ENCODE results near the gene EEF2K. TPM values are rescaled to one million over a fixed set of nuclear protein-coding genes. Genes with fewer than 3 reads are reported as not detected.

The EEF2K gene
- total and polyA plus RNA-seq, 2 of the 13 experiments (the other 11 are each of a cell fraction or from before 2014, with no cell fraction given) = 22.0 to 23.8 TPM

DNA sequence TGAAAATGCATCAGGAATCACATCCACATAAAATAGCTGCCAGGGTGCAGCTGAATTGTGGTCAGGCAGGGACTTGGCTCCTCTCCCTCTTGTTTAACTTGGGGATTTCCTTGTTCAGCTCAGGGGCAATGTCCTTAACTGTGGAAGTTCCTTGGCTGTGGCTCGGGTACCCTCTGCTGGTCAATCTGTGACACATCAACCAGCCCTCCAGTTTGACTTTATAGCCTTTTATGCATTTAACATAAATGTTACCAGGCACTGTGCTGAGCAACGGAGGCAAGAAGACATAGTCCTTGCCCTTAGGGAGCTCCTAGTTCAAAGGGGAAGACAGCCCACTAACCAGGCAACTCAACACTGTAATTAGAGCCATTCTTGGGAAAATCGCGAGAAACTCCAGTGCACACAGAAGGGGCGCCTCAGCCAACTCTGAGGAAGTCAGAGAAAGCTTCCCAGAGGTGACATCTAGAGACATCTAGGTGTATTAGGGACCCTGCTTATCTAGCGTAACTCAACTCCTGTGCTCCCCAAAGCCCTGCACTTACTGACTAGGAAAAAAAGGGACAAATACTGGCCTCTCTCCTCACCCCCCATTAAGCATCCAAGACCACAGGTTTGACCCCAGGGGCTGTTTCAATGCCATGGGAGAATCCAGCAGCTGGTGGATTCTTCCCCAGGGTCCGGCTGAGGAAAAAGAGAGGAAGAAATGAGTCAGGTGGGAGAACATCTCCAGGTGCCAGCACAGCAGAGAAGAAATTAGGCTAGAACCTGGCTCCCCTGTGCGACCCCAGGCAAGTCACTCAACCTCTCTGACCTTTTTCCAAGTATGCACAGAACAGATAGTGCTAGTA lies 17.3 kb upstream of the EEF2K start (continued):
- TF ChIP-seq, protein P1, sequence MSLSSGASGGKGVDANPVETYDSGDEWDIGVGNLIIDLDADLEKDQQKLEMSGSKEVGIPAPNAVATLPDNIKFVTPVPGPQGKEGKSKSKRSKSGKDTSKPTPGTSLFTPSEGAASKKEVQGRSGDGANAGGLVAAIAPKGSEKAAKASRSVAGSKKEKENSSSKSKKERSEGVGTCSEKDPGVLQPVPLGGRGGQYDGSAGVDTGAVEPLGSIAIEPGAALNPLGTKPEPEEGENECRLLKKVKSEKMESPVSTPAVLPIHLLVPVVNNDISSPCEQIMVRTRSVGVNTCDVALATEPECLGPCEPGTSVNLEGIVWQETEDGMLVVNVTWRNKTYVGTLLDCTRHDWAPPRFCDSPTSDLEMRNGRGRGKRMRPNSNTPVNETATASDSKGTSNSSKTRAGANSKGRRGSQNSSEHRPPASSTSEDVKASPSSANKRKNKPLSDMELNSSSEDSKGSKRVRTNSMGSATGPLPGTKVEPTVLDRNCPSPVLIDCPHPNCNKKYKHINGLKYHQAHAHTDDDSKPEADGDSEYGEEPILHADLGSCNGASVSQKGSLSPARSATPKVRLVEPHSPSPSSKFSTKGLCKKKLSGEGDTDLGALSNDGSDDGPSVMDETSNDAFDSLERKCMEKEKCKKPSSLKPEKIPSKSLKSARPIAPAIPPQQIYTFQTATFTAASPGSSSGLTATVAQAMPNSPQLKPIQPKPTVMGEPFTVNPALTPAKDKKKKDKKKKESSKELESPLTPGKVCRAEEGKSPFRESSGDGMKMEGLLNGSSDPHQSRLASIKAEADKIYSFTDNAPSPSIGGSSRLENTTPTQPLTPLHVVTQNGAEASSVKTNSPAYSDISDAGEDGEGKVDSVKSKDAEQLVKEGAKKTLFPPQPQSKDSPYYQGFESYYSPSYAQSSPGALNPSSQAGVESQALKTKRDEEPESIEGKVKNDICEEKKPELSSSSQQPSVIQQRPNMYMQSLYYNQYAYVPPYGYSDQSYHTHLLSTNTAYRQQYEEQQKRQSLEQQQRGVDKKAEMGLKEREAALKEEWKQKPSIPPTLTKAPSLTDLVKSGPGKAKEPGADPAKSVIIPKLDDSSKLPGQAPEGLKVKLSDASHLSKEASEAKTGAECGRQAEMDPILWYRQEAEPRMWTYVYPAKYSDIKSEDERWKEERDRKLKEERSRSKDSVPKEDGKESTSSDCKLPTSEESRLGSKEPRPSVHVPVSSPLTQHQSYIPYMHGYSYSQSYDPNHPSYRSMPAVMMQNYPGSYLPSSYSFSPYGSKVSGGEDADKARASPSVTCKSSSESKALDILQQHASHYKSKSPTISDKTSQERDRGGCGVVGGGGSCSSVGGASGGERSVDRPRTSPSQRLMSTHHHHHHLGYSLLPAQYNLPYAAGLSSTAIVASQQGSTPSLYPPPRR (CRISPR knock-in tag; IDR thresholded peaks at IDR 0.05; ENCODE audit: borderline replicate concordance) = no peak
- TF ChIP-seq, protein P2, sequence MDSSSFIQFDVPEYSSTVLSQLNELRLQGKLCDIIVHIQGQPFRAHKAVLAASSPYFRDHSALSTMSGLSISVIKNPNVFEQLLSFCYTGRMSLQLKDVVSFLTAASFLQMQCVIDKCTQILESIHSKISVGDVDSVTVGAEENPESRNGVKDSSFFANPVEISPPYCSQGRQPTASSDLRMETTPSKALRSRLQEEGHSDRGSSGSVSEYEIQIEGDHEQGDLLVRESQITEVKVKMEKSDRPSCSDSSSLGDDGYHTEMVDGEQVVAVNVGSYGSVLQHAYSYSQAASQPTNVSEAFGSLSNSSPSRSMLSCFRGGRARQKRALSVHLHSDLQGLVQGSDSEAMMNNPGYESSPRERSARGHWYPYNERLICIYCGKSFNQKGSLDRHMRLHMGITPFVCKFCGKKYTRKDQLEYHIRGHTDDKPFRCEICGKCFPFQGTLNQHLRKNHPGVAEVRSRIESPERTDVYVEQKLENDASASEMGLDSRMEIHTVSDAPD (CRISPR knock-in tag; IDR thresholded peaks at IDR 0.05) = no peak
- TF ChIP-seq PRMT3 (CRISPR knock-in tag; IDR thresholded peaks at IDR 0.05; ENCODE audit: borderline replicate concordance, low read depth) (no peak), NKX3-1 (CRISPR knock-in tag; IDR thresholded peaks at IDR 0.05) (no peak), ZNF335 (CRISPR knock-in tag; IDR thresholded peaks at IDR 0.05) (peak; percentile 33; the same call in 1 of the 2 replicates), POLR2AphosphoS5 (IDR thresholded peaks at IDR 0.05; ENCODE audit: low read depth, low read length) (no peak; the same call in 1 of the 2 replicates), NCOA5 (CRISPR knock-in tag; IDR thresholded peaks at IDR 0.05) (no peak), MAFK (conservative IDR thresholded peaks at IDR 0.05 in 1 of 2, IDR thresholded peaks at IDR 0.05 in 1 of 2; ENCODE audit: low read length in 2 of 2) (no peak), ZNF18 (CRISPR knock-in tag; IDR thresholded peaks at IDR 0.05; ENCODE audit: insufficient replicate concordance) (no peak), ZUFSP (CRISPR knock-in tag; IDR thresholded peaks at IDR 0.05; ENCODE audit: borderline replicate concordance) (no peak), ZFP82 (CRISPR knock-in tag; IDR thresholded peaks at IDR 0.05; ENCODE audit: borderline replicate concordance) (no peak), ZNF777 (CRISPR knock-in tag; IDR thresholded peaks at IDR 0.05) (0 out of 2 replicates have a peak, but pooled peaks have one; percentile 17)
- TF ChIP-seq, protein P3, sequence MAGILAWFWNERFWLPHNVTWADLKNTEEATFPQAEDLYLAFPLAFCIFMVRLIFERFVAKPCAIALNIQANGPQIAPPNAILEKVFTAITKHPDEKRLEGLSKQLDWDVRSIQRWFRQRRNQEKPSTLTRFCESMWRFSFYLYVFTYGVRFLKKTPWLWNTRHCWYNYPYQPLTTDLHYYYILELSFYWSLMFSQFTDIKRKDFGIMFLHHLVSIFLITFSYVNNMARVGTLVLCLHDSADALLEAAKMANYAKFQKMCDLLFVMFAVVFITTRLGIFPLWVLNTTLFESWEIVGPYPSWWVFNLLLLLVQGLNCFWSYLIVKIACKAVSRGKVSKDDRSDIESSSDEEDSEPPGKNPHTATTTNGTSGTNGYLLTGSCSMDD (CRISPR knock-in tag; IDR thresholded peaks at IDR 0.05) = peak; percentile 49; the same call in 1 of the 2 replicates
- TF ChIP-seq, protein P4, sequence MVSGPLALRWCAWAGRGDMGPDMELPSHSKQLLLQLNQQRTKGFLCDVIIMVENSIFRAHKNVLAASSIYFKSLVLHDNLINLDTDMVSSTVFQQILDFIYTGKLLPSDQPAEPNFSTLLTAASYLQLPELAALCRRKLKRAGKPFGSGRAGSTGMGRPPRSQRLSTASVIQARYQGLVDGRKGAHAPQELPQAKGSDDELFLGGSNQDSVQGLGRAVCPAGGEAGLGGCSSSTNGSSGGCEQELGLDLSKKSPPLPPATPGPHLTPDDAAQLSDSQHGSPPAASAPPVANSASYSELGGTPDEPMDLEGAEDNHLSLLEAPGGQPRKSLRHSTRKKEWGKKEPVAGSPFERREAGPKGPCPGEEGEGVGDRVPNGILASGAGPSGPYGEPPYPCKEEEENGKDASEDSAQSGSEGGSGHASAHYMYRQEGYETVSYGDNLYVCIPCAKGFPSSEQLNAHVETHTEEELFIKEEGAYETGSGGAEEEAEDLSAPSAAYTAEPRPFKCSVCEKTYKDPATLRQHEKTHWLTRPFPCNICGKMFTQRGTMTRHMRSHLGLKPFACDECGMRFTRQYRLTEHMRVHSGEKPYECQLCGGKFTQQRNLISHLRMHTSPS (CRISPR knock-in tag; IDR thresholded peaks at IDR 0.05; ENCODE audit: low read depth) = no peak

Measured in HepG2 (cell line).